HG03108 (cell line): ENCODE results near the gene ADGRG1.

Experiments used
- ATAC-seq: cut with Tn5 transposase; IDR thresholded peaks from one replicate; pipeline ENCODE4 v1.9.1; 2021; ENCODE audit warnings: moderate library complexity; ENCODE audit not compliant: unreplicated experiment

Gene ADGRG1

DNA sequence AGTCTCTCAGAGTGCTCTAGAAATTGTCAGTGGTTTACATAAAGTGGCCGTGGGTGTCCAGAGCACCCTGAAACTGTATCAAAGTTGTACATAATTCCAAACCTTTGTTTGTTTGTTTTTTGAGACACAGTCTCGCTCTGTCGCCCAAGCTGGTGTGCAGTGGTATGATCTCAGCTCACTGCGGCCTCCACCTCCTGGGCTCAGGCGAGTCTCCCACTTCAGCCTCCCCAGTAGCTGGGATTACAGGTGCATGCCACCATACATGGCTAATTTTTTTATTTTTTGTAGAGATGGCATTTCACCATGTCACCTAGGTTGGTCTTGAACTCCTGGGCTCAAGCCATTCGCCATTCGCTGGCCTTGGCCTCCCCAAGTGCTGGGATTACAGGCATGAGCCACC lies 24.3 kb upstream of the ADGRG1 start:
- ATAC-seq: no peak

DNA sequence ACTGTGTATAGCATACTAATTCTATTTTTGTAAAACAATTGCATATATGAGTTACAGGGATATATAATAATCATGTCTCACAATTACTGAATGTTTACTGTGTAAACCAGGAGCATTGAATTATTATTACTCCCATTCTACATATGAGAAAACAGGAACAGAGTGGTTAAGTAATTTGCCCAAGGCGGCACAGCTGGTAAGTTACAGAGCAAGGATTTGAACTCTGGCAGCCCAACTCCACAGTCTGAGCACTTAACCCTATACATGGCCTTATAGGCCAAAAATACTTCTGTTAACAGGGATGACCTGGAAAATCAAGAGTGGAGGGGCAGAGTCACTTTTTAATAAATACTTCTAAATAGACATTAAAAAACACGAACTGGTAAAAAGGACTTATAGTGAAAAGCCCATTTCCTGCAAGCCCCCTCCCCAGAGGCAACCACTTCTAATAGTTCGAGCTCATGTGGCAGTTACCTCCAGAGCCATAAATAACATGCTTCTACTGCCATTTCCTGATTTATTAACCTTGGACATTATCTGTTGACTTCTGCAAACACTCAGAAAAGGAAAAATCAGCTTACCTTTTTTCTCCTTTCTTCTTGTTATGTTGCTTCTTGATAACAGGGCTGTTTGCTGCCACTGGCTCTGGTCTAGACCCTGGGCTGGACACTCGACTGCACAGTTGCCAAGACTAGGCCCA lies 22.1 kb upstream of the ADGRG1 start:
- ATAC-seq: no peak

GRCh38 chr16:57606847-57607501 lies 21.5 kb upstream of the ADGRG1 start:
- no peak for ATAC-seq

DNA sequence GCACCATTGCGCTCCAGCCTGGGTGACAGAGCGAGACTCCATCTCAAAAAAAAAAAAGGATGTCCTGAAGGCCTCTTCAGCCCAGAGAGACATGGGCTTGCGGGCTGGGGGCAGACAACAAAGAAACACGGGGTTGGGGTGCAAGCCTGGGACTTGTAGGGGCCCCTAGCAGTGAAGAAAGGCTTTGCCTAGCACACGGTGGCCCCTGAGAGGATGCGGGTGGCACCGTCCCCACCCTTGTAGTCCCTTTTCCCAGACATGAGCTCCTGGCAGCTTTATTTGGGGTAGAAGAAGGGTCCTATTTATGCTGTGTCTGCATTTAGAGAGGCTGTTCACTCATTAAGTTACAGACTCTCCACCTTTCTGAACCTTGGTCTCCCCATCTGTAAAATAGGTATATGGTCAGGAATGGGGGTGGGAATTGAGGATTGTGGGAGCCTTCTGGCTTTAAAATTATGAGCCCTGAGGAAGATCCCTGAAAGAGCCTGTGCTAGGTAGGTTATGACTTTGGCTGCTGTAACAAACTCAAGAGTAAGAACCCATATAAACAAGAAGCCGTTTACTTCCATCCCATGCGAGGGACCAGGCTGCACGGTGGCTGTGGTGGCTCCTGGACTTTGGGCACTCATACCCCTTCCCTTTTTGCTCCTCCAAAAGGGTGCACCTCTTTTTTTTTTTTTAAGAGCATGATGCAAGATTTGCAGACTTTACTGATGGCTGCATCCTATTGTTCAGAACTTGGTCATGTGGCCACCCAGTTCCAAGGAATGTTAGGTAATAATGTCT lies 20.6 kb upstream of the ADGRG1 start:
- ATAC-seq: no peak

- ATAC-seq: no peak
Observed at GRCh38 chr16:57608462-57609113, 19.8 kb upstream of the ADGRG1 start.

DNA sequence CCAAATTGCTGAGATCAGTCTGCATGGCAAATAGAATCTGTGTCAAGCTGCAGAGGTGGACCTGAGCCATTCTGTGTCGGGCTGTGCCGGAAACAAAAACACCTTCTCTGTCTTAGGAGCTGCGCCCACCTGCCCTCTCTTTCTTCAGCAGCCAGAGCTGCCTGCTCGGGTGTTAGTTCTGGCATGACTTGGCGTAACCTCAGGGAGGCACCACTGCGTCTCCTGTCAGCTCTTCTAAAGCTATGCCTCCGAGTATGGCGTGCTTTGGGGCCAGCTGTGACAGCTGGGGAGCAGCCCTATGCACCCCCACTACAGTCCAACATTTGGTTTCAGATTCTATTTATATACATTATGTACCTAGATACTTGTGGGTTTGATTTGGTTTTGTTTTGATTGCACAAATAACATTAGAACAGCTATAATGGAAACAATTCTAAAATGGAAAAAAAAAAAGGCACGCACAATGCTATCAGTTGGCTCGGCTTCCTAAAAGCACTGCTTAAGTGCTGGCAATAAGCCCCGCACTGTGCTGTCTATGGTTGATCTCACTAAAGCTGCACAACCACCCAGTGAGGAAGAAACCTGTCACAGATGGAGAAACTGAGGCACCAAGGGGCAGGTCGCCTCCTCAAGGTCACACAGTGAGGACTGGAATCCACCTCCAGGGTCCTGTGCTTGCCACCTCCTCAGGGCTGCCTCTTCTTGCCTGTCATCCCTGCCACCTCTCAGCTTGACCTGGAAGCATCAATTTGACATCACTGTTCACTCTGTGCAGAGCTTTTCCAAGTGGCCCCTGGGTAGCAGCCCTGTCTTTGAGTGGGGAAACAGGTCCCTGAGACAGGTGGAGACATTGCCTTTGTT lies 18.7 kb upstream of the ADGRG1 start:
- peak; percentile 92 for ATAC-seq

DNA sequence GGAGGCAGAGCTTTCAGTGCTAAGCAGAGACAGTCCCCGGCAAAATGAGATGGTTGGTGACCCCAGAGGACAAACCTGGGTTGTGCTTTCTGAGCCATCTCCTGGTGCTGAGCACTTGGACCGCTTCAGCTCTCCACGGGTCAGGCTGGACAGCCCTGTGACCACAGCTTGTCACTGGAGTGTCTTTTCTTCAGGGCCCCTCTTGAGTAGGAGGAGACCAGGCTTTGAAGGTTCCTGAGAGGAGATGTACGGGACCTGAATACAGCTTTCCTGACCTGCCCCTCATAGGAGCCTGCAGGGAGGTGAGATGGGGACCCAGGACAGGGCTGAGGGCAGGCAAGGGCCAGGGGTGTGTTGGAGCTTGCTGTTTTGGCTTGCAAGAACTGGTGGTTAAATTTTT lies 17.8 kb upstream of the ADGRG1 start:
- no peak for ATAC-seq

DNA sequence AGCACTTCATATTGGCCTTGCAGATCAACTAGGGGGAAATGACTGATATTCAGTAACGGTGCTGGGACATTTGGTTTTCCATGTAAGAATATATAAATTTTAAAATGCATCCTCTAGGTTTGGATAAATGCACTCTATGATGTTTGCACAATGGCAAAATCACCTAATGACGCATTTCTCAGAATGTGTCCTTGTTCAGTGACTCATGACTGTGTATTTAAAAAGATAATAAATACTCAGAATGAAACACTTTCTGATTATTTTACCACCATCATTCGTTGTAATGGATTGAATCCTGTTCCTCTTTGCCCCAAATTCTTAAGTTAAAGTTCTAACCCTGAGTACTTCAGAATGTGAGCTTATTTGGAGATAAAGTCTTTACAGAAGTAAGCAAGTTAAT lies 17.2 kb upstream of the ADGRG1 start:
- no peak for ATAC-seq

DNA sequence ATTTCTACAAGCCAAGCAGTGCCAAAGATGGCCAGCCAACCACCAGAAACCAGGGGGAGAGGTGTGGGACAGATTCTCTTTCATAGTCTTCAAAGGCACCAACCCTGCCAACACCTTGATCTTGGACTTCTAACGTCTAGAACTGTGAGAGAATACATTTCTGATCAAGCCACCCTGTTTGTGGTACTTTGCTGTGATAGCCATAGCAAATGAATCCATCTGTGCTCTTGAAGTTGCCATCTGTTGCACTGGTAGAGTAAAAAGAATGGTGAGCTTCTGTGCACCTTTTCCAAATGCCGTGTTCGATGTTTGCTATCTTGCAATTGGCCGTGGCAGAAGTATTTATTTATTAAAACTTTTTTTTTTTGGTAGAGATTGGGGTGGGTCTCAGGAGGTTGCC lies 16.7 kb upstream of the ADGRG1 start:
- ATAC-seq: no peak

GRCh38 chr16:57612494-57612893 lies 15.9 kb upstream of the ADGRG1 start:
- no peak for ATAC-seq

DNA sequence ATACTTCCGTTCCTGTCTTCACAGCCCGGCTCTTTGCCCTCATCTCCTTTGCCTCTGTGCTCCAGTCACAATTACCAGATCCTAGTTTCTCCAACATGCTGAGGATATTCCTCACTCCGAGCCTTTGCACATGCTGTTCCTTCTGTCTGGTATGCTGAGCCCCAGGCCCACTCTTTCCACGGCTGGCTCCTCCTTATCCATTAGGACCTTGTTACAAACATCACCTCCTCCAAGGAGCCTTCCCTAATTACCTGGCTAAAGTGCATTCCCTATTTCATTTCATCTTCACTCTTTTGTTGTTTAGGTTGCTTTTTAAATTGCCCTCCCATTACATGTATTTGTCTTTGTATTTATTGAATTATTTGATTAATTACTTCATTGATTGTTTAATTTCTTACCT lies 14.9 kb upstream of the ADGRG1 start:
- no peak for ATAC-seq

DNA sequence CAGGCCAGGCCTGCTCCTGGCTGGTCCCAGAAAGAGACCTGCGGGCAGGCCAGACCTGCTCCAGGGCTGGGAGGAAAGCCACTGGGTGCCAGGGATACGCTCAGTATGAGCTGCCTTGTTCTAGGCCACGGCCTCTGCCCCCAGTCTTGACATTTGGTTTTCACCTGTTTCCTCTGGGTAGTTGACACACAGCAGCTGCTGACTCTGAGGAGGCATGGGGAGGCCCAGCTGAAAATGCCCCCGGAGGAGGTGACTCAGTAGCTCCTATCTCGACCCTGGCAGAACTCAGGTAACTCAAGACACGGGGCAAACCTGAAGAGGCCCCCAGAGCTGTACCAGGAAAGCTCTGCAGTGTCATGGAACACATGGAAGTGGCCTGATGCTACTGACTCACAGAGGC lies 13.9 kb upstream of the ADGRG1 start:
- no peak for ATAC-seq

DNA sequence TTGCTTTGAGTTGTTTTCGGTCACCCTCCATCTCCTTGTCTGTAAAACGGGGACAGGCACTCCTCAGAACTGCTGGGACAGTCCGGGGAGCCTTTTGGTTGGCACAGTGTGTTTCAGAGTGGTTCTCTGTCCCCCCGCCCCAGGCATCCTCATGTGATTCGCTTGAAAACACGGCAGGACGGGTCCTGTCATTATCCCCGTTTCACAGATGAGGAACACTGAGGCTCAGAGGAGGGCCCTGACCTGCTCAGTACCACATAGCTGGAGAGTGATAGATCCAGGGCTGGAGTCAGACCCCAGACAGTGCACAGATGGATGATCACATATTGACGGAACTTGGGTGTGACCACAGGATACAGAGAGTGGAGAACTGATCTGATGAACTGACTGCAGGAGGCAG lies 13.5 kb upstream of the ADGRG1 start:
- no peak for ATAC-seq

DNA sequence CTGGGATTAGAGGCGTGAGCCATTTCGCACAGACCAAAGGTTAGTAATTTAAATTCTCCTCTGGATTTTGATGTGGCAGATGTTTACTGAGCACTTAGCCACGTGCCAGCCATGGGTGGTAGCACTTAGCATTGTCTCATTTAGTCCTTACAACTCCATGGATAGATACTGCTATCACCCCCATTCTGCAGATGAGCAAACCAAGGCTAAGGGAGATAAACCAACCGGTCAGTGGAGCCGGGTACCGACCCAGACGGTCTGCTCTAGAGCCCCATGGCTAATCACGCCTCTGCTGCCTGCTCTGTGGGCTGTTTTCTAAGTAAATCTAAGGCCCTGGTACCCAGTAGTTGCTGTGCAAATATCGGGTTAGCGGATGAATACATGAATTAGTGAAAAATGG lies 12.6 kb upstream of the ADGRG1 start:
- no peak for ATAC-seq

DNA sequence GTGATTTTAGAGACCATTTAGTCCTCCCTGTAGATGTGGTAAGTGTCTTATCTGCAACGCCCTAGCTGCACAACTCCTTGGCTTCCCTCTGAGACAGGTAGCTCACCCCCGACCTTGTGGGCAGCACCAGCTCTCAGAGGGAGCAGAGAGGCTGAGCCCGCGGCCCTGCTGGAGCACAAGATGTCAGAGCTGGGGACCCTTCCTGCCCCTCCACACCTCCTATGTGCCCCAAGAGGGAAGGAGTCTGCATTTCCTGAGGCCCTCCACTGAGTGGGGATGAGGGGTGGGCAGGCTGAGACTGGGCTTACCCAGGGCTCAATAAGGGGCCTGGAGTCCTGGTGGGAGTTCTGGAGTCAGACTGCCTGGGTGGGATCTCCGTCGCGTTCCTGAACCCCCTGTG lies 12.2 kb upstream of the ADGRG1 start:
- ATAC-seq: no peak

- no peak for ATAC-seq
Observed at GRCh38 chr16:57616876-57617275, 11.6 kb upstream of the ADGRG1 start.

DNA sequence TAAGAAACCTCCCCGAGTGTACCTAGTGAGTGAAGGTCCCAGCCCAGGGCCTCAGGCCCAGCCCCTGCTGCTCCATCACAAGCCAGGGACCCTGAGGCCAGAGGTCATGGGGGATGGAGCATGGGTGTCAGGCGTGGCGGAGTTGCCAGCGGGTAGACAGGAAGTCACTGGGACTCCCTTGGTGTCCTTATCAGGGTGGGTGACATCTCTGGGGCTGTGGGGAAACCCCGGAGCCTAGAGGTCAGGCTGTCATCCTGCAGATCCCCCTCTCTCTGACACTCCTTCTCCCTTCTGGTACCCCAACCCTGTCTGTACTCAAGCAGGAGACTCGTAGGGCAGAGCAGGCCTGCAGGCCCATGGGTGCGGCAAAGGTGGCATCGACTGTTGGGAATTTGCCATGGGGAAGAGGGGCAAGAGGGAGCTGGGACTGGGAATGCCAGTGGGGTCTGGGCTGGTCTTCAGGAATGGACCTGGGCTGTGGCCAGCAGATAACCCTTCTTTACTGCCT lies 10.8 kb upstream of the ADGRG1 start:
- ATAC-seq: no peak

DNA sequence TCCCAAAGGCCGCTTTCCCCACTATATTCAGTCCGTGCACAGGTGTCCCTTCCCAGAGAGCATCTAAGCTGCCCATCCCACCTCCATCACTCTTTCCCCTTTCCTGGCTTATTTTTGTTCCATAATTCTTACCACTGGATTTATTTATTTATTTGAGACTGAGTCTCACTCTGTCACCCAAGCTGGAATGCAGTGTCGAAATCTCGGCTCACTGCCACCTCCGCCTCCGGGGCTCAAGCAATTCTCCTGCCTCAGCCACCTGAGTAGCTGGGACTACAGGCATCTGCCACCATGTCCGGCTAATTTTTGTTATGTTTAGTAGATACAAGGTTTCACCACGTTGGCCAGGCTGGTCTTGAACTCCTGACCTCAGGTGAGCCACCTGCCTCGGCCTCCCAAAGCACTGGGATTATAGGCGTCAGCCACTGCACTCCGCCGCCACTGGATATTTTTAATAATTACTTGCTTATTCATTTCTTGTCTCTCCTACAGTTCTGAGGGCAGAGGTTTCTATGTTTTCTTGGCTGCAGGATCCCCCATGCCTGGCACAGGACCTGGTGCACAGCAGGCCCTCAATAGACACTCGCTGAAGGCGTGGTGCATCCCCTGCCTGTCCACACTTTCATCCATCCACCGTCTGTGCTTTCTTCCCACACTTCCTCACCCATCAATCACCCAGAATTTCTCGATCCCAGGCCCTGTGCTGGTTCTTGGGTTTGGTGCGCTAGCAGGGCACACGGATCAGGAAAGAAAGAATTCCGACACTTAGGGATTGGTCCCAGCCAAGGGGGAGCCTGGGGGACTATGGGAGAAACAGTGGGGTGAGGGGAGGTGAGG lies 9.9 kb upstream of the ADGRG1 start:
- ATAC-seq: no peak

- no peak for ATAC-seq
Observed at GRCh38 chr16:57619133-57619605, 9.3 kb upstream of the ADGRG1 start.
